HG03442 (cell line): Measurements from ENCODE around the gene SEC23A.
A peak's percentile ranks its signal among the peaks of the same experiment; 100 is the strongest.

Experiments used
- ATAC-seq: cut with Tn5 transposase; IDR thresholded peaks from one replicate; pipeline ENCODE4 v1.9.1; 2021; ENCODE audit warnings: mild to moderate bottlenecking, moderate library complexity; ENCODE audit not compliant: unreplicated experiment

Gene SEC23A

GRCh38 chr14:38993981-38994380 lies 109.1 kb downstream of the SEC23A start:
- ATAC-seq = no peak

- no peak for ATAC-seq
Observed at GRCh38 chr14:38992067-38992844, 110.8 kb downstream of the SEC23A start.

DNA sequence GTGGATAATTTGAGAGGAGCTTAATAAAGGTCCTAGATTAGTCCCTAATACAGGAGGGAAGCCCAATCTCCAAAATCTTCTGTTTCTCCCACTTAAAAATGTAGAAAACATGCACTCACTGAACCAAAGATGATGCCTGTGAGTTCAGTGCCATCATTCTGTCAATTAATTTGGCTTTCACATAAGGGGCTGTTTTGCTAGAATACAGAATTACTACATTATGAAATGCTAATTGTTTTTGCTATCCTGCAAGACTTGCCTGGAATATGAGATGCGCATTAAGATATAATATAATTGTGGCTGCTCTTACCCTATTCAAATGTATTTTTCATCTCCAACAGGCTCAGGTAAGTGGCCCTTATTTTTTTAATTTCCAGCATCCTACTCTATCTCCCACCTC lies 111.7 kb downstream of the SEC23A start:
- ATAC-seq = no peak

GRCh38 chr14:38989922-38990546 lies 113.0 kb downstream of the SEC23A start:
- ATAC-seq = peak; percentile 97

DNA sequence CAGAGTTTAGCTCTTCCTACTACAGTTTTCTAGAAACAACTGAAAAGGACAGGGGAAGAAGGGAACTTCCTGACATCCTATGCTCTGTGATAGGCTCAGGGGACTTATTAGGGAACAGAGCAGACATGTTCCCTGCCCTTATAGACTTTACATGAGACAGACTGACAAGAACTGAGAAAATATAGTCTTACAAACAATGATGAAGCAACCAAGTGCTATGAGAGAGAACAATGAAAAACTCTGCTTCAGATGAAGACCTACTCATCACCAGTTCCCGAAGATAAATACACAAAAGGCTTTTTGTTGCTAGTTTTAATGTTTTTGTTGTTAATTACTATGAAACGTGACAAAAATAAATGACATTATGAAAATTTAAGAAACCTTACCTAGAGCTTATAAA lies 115.3 kb downstream of the SEC23A start:
- no peak for ATAC-seq

- ATAC-seq = no peak
Observed at GRCh38 chr14:38982837-38983236, 120.2 kb downstream of the SEC23A start.

GRCh38 chr14:38982278-38982677 lies 120.8 kb downstream of the SEC23A start:
- ATAC-seq = no peak
